ENCODE data around the gene UQCRC1. TPM values are rescaled to one million over a fixed set of nuclear protein-coding genes. Genes with fewer than 3 reads are reported as not detected.
A peak's percentile ranks its signal among the peaks of the same experiment; 100 is the strongest.

The UQCRC1 gene
- total RNA-seq, 1 donor: 299 TPM

DNA sequence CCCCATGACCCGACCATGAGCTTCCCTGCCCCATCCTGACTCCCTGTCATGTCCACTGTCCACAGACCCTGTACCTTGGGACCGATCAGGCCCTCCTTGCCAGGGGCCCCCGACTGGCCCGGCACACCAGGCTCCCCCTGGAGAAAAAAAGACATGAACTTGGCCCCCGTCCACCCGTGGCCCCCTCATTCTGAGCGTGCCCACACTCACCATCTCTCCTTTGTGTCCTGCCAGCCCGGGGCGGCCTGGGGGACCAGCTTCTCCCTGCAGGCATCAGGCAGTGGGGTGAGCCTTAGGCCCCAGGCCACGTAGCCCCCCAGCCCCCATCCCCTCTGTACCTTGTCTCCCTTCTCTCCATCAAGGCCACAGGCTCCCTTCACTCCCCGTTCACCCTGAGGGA, 41.9 kb downstream of the UQCRC1 start:
- Histone ChIP-seq H3K4me2 (ENCODE audit: insufficient read depth, low read length) (no peak overlapping the region), H3K36me3 (ENCODE audit: insufficient read depth, low read length) (no peaks in the 10 kb centered on the region), H3K4me3 (ENCODE audit: insufficient read depth, low read length) (no peak overlapping the region), H2AFZ (ENCODE audit: low read length) (no peak overlapping the region), H3K27me3 (ENCODE audit: insufficient read depth, low read length) (no peaks in the 10 kb centered on the region), H4K20me1 (ENCODE audit: insufficient read depth, low read length) (no peaks in the 10 kb centered on the region), H3K79me2 (ENCODE audit: insufficient read depth, low read length) (no peaks in the 10 kb centered on the region), H3K4me1 (ENCODE audit: insufficient read depth, low read length) (peaks cover 34% of the 10 kb centered on the region), H3K27ac (ENCODE audit: low read depth, low read length) (no peak overlapping the region), H3K9me3 (ENCODE audit: low read depth, low read length) (no peaks in the 10 kb centered on the region)
- TF ChIP-seq, protein P1, sequence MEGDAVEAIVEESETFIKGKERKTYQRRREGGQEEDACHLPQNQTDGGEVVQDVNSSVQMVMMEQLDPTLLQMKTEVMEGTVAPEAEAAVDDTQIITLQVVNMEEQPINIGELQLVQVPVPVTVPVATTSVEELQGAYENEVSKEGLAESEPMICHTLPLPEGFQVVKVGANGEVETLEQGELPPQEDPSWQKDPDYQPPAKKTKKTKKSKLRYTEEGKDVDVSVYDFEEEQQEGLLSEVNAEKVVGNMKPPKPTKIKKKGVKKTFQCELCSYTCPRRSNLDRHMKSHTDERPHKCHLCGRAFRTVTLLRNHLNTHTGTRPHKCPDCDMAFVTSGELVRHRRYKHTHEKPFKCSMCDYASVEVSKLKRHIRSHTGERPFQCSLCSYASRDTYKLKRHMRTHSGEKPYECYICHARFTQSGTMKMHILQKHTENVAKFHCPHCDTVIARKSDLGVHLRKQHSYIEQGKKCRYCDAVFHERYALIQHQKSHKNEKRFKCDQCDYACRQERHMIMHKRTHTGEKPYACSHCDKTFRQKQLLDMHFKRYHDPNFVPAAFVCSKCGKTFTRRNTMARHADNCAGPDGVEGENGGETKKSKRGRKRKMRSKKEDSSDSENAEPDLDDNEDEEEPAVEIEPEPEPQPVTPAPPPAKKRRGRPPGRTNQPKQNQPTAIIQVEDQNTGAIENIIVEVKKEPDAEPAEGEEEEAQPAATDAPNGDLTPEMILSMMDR (IDR thresholded peaks at IDR 0.05; ENCODE audit: extremely low read depth, low read depth, low read length): no peak
- DNase-seq (ENCODE audit: insufficient read length, low spot score, missing footprints): peak; percentile 32

DNA sequence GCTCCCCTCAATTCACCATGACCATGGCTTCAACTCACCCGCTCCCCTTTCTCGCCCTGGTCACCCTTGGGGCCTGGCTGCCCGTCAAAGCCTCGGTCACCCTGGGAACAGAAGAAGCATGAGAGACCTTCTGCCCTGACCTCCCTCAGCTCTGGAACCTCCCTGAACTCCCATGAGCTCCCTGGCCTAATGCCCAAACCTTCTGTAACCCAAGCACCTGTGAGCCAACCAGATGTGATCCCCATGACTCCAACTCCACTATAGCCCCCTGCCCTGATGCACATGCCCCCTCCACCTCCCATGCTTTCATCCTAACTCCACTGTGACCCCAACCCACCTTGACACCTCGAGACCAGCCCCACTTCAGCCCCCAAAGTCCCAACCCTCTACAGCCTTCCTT, 42.4 kb downstream of the UQCRC1 start:
- no peaks in the 10 kb centered on the region for H3K36me3 ChIP-seq (ENCODE audit: insufficient read depth, low read length)
- TF ChIP-seq, protein P1 (IDR thresholded peaks at IDR 0.05; ENCODE audit: extremely low read depth, low read depth, low read length): no peak
- peak; percentile 86 for DNase-seq (ENCODE audit: insufficient read length, low spot score, missing footprints)
- peaks cover 34% of the 10 kb centered on the region for H3K4me1 ChIP-seq (ENCODE audit: insufficient read depth, low read length)
- H4K20me1 ChIP-seq (ENCODE audit: insufficient read depth, low read length): no peaks in the 10 kb centered on the region
- no peaks in the 10 kb centered on the region for H3K9me3 ChIP-seq (ENCODE audit: low read depth, low read length)
- H3K79me2 ChIP-seq (ENCODE audit: insufficient read depth, low read length): no peaks in the 10 kb centered on the region
- H3K4me2 ChIP-seq (ENCODE audit: insufficient read depth, low read length): no peak overlapping the region
- no peak overlapping the region for H2AFZ ChIP-seq (ENCODE audit: low read length)
- H3K4me3 ChIP-seq (ENCODE audit: insufficient read depth, low read length): no peak overlapping the region
- H3K27ac ChIP-seq (ENCODE audit: low read depth, low read length): no peak overlapping the region
- H3K27me3 ChIP-seq (ENCODE audit: insufficient read depth, low read length): no peaks in the 10 kb centered on the region

- DNase-seq (ENCODE audit: insufficient read length, low spot score, missing footprints): no peak
- no peaks in the 10 kb centered on the region for H3K36me3 ChIP-seq (ENCODE audit: insufficient read depth, low read length)
- H3K9me3 ChIP-seq (ENCODE audit: low read depth, low read length): no peaks in the 10 kb centered on the region
- H3K27ac ChIP-seq (ENCODE audit: low read depth, low read length): peak overlapping the region; percentile 69
- H4K20me1 ChIP-seq (ENCODE audit: insufficient read depth, low read length): no peaks in the 10 kb centered on the region
- TF ChIP-seq, protein P1 (IDR thresholded peaks at IDR 0.05; ENCODE audit: extremely low read depth, low read depth, low read length): no peak
- H3K4me3 ChIP-seq (ENCODE audit: insufficient read depth, low read length): no peak overlapping the region
- H3K27me3 ChIP-seq (ENCODE audit: insufficient read depth, low read length): no peaks in the 10 kb centered on the region
- H3K4me1 ChIP-seq (ENCODE audit: insufficient read depth, low read length): peaks cover 38% of the 10 kb centered on the region
- no peaks in the 10 kb centered on the region for H3K79me2 ChIP-seq (ENCODE audit: insufficient read depth, low read length)
- H3K4me2 ChIP-seq (ENCODE audit: insufficient read depth, low read length): no peak overlapping the region
- H2AFZ ChIP-seq (ENCODE audit: low read length): no peak overlapping the region
These were observed 43.1 kb downstream of the UQCRC1 start for GRCh38 chr3:48566401-48566760.

DNA sequence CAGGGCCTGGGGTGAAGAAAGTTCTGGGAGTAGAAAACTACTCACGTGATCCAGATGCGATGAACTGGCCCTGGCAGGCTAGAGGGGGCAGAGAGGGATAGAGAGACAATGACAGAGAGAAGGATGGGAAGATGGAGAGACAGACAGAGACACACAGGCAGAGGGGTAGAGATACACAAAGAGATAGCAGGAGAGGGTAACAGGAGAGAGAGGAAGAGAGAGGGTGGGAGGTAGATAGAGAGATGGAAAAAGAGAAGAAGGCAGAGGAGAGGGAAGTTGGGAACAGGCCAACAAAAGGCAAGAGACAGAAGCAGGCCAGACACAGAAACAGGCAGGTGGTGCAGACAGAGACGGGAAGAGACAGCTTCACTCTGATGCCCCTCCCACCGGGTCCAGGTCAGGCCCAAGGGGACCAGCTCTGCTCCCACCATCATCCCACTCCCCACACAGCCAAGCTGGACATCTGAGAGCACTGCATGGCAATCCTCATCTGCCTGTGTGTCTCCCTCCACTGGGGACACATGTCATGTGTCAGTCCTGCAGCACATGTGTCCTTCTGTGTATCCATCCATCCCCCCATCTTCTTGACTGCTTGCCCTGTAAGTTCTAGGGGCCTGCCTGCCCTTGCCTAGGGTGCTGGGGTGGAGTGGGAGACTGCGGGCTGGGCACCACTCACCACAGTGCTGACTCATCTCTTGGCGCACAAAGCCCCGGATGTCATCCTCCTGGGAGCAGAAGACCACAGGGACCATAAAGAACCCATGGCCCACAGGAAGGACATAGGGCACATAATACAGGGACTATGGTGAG, 43.6 kb downstream of the UQCRC1 start:
- peak overlapping the region; percentile 69 for H3K27ac ChIP-seq (ENCODE audit: low read depth, low read length)
- TF ChIP-seq, protein P1 (IDR thresholded peaks at IDR 0.05; ENCODE audit: extremely low read depth, low read depth, low read length): no peak
- H2AFZ ChIP-seq (ENCODE audit: low read length): peak overlapping the region; percentile 68
- DNase-seq (ENCODE audit: insufficient read length, low spot score, missing footprints): peak; percentile 99
- H3K36me3 ChIP-seq (ENCODE audit: insufficient read depth, low read length): no peaks in the 10 kb centered on the region
- no peaks in the 10 kb centered on the region for H4K20me1 ChIP-seq (ENCODE audit: insufficient read depth, low read length)
- H3K27me3 ChIP-seq (ENCODE audit: insufficient read depth, low read length): no peaks in the 10 kb centered on the region
- peak overlapping the region; percentile 23 for H3K4me2 ChIP-seq (ENCODE audit: insufficient read depth, low read length)
- H3K4me3 ChIP-seq (ENCODE audit: insufficient read depth, low read length): peak overlapping the region; percentile 33
- no peaks in the 10 kb centered on the region for H3K79me2 ChIP-seq (ENCODE audit: insufficient read depth, low read length)
- peaks cover 44% of the 10 kb centered on the region for H3K4me1 ChIP-seq (ENCODE audit: insufficient read depth, low read length)
- no peaks in the 10 kb centered on the region for H3K9me3 ChIP-seq (ENCODE audit: low read depth, low read length)

Measured in osteoblast (primary cell).